Right hindlimb (tissue), 1 donor: ENCODE measurements around the gene CDC20.
A peak's percentile ranks its signal among the peaks of the same experiment; 100 is the strongest.

Experiments
- DNase-seq: peaks from one replicate; pipeline ENCODE4 v3.0.0-alpha.2; 2018

The CDC20 gene

DNA sequence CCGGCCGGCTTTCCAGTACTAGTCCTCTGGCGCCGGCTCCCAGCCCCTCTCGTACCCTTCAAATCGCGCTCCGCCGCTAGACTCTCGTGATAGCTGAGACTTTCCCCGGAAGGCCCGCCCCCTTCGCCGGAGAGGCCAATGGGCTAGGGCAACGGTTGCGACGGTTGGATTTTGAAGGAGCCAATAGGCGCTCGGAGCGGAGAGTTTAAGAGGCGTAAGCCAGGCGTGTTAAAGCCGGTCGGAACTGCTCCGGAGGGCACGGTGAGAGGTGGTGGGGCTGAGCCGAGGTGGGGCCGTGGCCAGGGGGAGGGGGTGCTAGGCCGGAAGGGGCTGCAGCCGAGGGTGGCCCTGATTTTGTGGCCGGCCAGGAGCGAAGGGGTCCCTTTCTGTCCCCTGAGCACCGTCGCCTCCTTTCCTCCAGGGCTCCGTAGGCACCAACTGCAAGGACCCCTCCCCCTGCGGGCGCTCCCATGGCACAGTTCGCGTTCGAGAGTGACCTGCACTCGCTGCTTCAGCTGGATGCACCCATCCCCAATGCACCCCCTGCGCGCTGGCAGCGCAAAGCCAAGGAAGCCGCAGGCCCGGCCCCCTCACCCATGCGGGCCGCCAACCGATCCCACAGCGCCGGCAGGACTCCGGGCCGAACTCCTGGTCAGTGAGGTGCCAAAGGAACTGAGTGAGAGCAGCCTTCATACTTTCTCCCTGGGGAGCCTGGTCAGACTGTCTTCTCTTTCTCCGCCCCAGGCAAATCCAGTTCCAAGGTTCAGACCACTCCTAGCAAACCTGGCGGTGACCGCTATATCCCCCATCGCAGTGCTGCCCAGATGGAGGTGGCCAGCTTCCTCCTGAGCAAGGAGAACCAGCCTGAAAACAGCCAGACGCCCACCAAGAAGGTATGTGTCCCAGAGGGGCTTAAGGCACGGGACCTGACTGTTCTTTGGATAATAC, at the start of gene CDC20:
Gene CDC20 (plus strand): TSS at position 236 of the 948 bp plus-strand sequence. CDS start 235 bp downstream, at position 471.
- DNase-seq, result peak; percentile 99

DNA sequence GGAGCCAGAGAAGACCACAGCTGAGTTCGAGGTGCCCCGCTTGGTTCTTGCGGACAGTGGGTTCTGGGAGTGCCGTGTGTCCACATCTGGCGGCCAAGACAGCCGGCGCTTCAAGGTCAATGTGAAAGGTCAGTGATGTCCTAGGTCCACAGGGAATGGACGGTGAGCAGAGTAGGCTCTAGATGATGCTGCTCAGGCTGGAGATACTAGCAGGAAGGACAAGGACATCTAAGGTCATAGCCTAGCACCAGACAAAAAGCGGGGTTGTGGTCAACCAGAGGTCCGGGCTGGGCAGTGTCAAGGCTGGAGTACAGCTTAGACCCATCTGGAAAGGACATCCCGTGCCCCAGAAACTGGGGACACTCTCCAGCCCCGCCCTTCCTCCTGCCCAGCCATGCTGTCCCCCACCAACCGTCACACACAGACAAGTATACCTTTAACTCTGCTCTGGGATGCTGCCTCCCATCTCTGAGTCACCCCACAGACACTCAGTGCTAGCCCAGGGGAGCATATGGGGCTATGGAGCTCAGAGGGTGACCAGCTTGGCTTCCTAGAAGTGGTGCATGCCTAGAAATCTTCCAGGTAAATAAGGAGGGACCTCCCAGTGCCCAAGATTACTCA, 49.3 kb upstream of the CDC20 start:
- DNase-seq, result peak; percentile 10

DNA sequence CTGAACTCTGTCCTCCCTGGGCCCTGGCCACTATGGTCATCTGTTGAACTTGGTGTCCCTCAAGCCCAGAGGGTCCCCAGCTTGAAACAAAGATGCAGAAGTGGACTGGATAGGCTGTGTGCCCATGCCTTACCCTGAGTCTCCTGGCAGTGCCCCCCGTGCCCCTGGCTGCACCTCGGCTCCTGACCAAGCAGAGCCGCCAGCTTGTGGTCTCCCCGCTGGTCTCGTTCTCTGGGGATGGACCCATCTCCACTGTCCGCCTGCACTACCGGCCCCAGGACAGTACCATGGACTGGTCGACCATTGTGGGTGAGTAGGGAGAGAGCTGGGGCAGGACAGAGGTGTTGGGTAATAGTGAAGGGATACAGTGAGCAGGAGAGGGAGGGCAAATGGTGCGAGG, 47.3 kb upstream of the CDC20 start:
- no peak for DNase-seq

DNA sequence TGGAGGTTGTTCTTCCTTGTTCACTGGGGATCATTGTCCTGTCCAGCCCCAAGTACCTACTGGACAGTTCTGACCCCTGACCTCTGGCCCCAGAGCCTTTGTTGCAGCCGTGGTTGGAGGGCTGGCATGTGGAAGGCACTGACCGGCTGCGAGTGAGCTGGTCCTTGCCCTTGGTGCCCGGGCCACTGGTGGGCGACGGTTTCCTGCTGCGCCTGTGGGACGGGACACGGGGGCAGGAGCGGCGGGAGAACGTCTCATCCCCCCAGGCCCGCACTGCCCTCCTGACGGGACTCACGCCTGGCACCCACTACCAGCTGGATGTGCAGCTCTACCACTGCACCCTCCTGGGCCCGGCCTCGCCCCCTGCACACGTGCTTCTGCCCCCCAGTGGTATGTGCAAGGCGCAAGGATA, 46.6 kb upstream of the CDC20 start:
- DNase-seq, result no peak

DNA sequence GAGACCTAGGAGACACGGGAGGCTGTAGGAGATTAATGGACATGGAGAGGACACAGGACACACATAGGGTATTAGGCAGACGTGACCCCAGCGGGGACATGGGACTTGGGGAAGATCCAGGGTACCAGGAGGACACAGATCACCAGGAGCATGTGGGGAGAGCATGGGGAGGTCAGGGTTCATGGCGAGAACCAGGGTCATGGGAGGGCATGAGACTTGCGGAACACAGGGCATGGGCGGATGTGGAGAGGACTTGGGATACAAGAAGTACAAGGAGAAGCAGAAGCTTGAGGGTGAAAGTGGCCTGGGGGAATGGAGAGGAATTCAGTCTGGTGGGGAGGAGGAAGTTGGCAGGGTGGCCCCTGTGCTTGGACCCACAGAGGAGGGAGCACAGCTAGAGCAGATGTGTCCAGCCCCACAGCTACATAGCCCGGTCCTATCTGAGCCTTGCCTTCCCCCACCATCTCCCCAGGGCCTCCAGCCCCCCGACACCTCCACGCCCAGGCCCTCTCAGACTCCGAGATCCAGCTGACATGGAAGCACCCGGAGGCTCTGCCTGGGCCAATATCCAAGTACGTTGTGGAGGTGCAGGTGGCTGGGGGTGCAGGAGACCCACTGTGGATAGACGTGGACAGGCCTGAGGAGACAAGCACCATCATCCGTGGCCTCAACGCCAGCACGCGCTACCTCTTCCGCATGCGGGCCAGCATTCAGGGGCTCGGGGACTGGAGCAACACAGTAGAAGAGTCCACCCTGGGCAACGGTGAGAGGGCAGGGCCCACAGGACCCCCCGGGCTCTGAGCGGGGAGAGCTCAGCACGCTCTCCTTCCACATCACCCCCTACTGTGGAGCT, 45.9 kb upstream of the CDC20 start:
- DNase-seq, result no peak

DNA sequence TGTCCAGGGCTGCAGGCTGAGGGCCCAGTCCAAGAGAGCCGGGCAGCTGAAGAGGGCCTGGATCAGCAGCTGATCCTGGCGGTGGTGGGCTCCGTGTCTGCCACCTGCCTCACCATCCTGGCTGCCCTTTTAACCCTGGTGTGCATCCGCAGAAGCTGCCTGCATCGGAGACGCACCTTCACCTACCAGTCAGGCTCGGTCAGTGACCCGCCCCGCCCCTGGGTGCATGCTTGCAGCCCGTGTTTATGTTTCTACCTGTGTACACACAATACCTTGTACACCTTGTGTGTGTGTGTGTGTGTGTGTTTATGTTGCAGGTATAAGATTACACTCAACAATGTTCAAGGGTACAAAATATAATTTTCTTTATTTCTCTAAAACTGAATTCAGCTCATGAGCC, 45.0 kb upstream of the CDC20 start:
- no peak for DNase-seq

DNA sequence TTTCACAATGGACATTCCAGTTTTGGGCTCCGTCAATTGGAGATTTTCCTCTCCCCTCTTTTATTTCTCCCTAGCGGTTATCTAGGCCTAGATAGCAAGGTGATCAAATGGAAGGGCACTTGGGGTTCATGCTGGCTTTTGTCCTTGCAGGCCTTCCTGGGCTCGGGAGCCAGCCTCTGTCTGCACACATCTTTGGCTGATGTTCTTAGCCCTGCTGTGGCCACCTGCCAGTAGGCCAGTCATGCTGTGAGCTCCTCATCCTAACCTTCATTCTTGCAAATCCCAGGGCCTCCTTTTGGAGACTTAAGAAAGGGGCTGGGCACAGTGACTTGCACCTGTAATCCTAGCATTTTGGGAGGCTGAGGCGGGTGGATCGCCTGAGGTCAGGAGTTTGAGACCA, 44.5 kb upstream of the CDC20 start:
- DNase-seq, result no peak

DNA sequence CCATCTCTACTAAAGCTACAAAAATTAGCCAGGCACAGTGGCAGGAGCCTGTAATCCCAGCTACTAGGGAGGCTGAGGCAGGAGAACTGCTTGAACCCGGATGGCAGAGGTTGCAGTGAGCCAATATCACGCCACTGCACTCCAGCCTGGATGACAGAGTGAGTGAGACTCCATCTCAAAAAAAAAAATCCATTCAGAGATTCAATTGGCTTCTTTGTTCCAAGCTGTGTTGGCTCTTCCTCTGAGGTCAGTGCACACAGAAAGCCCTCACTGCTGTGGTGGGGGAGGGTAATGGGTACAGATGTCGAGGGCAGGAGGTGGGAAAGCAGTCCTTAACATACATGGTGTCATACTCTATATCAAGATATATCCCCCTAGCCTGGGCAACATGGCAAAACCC, 43.3 kb upstream of the CDC20 start:
- DNase-seq, result no peak

DNA sequence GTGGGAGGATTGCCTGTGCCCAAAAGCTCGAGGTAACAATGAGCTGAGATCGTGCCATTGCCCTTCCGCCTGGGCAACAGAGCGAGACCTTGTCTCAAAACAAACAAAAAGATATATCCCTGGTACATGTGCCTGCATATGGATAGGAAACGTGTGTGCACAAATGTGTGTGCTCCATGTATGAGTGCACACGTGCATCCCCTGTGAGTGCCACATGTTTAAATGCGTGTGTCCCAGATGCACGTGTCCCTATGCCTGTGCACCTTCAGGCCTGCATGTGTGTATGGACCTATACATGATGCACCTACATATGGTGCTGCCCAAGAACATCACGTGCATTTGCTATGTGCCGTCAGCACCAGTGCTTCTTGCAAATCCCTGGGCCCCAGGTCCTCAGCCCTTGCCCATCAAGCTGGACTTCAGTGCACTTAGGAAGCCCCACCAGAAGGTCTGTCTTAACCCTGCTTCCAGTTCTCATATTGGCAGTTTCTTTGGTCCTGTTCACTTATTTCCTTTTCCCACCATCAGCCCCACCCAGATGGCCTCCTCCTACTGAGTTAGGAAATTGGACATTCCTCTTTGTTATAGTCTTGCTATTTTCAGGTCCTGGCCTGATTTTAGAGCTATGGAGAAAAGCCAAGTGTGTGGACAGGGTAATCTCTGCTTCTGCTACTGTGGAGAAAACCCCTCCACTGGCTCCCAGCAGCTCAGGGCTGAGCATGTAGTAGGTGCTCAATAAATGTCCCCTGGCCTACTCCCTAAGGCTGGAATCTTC, 42.6 kb upstream of the CDC20 start:
- no peak for DNase-seq

DNA sequence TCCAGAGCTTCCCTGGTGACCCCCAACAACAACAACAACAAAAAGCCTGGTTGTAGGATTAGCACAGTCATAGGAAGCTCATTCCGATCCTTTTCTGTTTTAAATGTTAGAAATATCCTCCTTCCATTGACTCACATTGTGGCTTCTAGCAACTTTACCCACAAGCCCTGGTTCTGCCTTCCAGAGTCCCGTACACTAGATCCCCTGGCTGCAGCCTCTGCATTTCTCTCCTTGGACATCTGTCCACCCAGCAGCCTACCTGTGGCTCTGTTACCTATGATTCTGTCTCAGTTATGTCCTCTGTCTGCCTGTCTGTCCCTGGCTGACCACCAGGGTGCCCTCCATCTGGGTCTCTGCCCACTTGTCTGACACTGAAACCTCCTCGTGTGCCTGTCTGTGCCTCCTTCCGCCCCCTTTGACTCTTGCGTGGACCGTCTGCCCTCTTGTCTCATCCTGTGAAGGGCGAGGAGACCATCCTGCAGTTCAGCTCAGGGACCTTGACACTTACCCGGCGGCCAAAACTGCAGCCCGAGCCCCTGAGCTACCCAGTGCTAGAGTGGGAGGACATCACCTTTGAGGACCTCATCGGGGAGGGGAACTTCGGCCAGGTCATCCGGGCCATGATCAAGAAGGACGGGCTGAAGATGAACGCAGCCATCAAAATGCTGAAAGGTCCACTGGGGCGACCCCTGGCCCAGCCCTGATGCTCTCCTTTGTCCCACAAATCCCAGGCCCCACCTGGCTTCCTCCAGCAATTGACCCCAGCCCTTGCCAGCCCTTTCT, 41.9 kb upstream of the CDC20 start:
- DNase-seq, result no peak

DNA sequence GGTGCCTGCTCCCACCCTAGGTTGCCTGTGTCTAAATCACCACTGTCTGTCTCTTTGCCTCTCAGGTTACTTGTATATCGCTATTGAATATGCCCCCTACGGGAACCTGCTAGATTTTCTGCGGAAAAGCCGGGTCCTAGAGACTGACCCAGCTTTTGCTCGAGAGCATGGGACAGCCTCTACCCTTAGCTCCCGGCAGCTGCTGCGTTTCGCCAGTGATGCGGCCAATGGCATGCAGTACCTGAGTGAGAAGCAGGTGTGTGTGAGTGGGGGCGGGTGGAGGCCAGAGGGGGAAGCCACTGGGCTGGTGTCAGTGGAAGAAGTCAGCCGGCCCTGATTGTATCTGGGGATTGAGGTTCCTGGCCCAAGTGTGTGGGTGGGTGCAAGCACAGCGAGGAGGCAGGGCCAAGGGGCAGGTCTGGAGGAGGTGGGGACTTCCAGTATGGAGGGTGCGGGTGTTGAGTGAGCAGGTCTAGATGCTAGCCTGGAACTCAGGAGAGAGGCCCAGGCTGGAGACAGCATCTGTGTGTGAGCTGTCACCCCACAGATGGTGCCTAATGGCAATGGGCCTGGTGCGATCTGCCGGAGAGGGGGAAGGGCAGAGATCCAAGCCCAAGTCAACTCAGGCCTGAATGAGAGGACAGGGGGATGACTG, 40.8 kb upstream of the CDC20 start:
- no peak for DNase-seq

DNA sequence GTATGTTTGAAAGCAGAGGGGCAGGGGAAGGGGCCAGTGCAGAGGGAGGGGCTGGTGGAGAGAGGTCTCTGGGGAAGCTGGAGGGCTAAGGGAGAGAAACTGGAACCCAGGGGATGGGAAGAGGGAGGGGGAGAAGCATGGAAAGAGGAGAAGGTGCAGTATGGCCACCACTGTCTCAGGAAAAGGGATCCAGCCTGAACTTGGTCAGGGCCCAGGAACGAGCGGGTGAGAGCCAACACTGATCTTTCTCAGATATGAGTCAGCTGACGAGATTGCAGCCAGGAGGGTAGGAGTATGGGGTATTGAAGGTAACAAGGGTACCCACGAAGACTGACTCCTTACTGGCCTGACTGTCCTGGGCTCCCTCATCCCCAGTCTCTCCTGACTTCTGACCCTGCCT, 40.0 kb upstream of the CDC20 start:
- DNase-seq, result no peak

DNA sequence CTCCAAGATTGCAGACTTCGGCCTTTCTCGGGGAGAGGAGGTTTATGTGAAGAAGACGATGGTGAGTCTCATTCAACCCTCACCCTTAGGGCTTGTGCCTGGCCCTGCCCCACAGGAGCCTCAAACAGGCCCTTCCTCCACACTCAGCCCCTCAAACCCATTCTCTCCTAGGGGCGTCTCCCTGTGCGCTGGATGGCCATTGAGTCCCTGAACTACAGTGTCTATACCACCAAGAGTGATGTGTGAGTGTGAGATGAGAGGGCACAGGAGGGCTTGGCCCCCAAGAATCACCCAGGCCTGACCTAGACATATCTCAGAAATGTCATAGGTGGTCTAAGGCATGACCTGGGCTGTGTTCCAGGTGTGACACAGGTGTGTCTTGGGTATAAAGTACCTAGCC, 39.5 kb upstream of the CDC20 start:
- no peak for DNase-seq

DNA sequence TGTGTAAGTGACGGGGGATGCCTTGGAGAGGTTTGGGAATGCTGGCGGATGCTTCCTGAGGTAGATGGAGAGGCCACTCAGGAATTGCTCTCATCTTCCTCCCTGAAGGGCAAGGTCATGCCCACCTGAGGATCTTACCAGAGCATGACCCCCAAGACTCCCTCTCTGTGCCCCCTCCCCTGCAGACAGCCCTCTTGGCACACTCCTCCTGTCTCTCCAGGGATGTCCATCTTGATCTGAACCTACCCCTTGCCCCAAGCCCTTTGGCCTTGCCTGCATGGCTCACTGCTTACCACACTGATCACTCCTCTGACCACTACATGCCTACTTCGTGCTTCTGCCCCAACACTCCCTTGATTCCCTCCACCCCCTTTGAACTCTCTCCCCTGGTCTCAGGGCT, 39.0 kb upstream of the CDC20 start:
- no peak for DNase-seq

DNA sequence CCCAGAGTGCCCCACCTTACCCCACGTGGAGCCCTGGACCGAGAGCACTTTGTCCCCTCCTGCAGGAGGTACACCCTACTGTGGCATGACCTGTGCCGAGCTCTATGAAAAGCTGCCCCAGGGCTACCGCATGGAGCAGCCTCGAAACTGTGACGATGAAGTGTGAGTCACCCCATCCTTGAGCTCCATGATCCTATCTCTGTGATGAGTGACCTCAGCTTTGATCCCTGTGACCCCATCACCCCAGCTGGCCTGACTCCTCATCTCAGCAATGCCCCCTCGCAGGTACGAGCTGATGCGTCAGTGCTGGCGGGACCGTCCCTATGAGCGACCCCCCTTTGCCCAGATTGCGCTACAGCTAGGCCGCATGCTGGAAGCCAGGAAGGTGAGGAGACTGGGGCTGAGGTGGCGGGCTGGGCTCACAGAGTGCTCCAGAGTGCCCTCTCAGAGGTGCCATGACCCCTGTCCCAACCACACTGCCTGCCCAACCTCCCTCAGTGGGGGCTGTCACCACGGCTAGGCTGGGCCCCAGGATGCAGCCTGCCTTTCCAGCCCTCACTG, 37.4 kb upstream of the CDC20 start:
- no peak for DNase-seq

DNA sequence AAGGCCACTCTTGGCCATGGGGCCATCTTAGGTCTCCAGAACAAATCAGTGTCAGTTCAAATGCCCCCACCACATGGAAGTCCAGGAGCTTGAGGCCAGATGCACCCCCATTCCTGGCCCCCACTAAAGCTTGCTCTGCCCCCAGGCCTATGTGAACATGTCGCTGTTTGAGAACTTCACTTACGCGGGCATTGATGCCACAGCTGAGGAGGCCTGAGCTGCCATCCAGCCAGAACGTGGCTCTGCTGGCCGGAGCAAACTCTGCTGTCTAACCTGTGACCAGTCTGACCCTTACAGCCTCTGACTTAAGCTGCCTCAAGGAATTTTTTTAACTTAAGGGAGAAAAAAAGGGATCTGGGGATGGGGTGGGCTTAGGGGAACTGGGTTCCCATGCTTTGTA, 36.3 kb upstream of the CDC20 start:
- DNase-seq, result no peak

DNA sequence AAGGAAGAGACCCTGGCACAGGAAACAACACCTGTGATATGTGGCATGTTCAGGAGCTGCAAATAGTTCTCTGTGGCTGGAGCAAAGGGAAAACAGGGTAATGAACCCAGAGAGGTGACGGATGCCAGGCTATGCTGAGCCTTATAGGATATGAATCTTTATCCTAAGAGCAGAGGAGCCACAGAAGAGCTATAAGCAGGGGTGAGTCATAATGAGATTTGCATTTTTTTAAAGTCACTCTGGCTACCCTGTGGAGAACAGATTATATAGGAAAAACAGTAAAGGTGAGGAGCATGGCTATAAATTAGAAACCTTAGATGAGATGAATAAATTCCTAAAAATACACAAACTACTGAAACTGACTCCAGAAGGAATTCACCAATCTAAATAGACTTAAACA, 34.0 kb upstream of the CDC20 start:
- no peak for DNase-seq

DNA sequence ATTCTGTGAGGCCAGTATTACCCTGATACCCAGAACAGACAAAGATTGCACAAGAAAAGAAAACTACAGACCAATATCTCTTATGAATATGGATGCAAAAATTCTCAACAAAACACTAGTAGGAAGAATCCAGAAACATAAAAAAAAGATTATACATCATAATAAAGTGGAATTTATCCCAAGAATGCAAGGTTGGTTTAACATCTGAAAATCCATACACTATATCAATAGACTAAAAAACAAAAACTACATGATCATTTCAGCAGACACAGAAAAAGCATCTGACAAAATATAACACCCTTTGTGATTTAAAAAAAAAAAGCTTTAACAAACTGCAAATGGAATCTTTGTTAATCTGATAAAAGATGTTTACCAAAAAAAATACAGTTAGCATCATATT, 33.4 kb upstream of the CDC20 start:
- no peak for DNase-seq

DNA sequence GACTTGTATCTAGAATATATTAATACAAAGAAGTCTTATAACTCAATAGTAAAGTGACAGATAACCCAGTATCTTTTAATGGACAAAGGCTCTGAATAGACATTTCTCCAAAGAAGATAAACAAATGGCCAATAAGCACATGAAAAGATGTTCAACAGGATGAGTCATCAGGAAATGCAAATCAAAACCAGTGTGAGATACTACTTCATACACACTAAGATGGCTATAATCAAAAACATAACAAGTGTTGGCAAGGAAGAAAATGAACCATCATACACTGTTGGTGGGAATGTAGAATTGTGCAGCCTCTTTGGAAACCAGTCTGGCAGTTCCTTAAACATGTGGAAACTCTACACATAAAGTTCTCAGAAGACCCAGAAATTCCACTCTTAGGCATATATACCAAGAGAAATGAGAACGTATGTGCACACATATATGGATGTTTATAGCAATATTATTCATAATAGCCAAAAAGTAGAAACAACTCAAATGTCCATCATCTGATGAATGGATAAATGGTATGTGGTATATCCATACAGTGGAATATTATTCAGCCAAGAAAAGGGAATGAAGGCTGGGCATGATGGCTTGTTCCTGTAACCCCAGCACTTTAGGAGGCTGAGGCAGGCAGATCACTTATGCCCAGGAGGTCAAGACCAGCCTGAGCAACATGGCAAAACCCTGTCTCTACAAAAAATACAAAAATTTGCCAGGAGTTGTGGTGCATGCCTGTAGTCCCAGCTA, 31.1 kb upstream of the CDC20 start:
- DNase-seq, result no peak
